GM12865 (cell line): ENCODE results near the gene DDIAS.
"Not testable (repeated sequence)": the region's sequence is repeated elsewhere in the genome, so short reads cannot be mapped to it uniquely, and the experiment has no call there.

Experiments
- DNase-seq: peaks from one replicate; pipeline ENCODE4 v3.0.0; 2010; ENCODE audit warnings: low read depth
- H3K4me3 ChIP-seq: 2 replicates; pipeline ENCODE4 v1.5.1; 2011; ENCODE audit warnings: mild to moderate bottlenecking, low read depth, low read length, control low read depth
- CTCF ChIP-seq: IDR thresholded peaks from 2 replicates; pipeline ENCODE4 v1.5.1; 2011; ENCODE audit warnings: low read length, control low read depth, low read depth, inconsistent platforms; ENCODE audit not compliant: insufficient read depth; ENCODE audit errors: missing control alignments

The DDIAS gene

GRCh38 chr11:82949352-82949751 lies 47.8 kb downstream of the DDIAS start:
- no peak for DNase-seq
- no peak for TF ChIP-seq CTCF
- no peak overlapping the region for H3K4me3 ChIP-seq

DNA sequence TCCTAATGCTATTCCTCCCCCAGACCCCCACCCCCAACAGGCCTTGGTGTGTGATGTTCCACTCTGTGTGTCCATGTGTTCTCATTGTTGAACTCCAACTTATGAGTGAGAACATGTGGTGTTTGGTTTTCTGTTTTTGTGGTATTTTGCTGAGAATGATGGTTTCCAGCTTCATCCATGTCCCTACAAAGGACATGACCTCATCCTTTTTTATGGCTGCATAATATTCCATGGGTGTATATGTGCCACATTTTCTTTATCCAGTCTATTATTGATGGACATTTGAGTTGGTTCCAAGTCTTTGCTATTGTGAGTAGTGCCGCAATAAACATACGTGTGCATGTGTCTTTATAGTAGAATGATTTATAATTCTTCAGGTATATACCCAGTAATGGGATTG lies 49.0 kb downstream of the DDIAS start:
- DNase-seq, H3K4me3 ChIP-seq: not testable (repeated sequence)

DNA sequence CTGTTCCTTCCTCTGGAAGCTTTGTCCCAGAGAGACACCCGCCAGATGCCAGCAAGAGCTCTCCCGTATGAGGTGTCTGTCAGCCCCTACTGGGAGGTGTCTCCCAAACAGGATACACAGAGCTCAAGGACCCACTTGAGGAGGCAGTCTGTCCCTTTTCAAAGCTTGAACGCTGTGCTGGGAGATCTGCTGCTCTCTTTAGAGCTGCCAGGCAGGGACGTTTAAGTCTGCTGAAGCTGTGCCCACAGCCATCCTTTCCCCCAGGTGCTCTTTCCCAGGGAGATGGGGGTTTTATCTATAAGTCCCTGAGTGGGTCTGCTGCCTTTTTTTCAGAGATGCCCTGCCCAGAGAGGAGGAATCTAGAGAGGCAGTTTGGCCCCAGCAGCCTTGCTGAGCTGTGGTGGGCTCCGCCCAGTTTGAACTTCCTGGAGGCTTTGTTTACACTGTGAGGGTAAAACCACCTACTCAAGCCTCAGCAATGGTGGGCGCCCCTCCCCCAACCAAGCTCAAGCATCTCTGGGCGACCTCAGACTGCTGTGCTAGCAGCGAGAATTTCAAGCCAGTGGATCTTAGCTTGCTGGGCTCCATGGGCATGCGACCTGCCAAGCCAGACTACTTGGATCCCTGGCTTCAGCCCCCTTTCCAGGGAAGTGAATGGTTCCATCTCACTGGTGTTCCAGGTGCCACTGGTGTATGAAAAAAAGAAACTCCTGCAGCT lies 54.4 kb downstream of the DDIAS start:
- peak; percentile 62 for DNase-seq
- not testable (repeated sequence) for H3K4me3 ChIP-seq

- DNase-seq: peak; percentile 81
- no peak for TF ChIP-seq CTCF
- peak overlapping the region; percentile 29; the same call in 1 of the 2 replicates for H3K4me3 ChIP-seq
These were observed 58.6 kb downstream of the DDIAS start for GRCh38 chr11:82959987-82960778.

GRCh38 chr11:82960779-82961143 lies 59.2 kb downstream of the DDIAS start:
- DNase-seq: peak; percentile 21
- TF ChIP-seq CTCF: no peak
- no peak overlapping the region for H3K4me3 ChIP-seq

GRCh38 chr11:82962021-82962420 lies 60.5 kb downstream of the DDIAS start:
- not testable (repeated sequence) for H3K4me3 ChIP-seq

GRCh38 chr11:82967381-82967780 lies 65.8 kb downstream of the DDIAS start:
- no peak for TF ChIP-seq CTCF
- DNase-seq: no peak
- no peak overlapping the region for H3K4me3 ChIP-seq

More at GRCh38 chr11:82962021-82962420, 60.5 kb downstream of the DDIAS start:
- DNase-seq: not testable (repeated sequence)

DNA sequence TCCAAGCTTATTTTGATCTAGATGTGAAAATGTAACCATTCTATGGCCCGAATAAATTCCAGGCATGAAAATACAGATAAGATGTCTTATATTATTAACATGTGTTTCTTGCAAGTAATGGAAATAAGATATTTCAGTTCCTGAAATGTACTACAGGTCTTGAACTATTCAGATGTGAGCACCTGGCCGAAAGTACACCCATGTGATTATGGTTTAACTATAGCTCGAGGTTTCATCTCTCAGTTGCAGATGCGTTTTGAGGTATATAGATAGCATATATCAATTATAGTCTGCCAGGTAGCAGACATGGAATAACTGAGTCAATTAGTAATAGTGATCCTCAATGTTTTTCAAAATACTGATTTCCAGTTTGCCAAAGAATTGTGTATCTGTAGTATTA lies 68.3 kb downstream of the DDIAS start:
- no peak for TF ChIP-seq CTCF
- H3K4me3 ChIP-seq: no peak overlapping the region; the same call in 1 of the 2 replicates
- peak; percentile 90 for DNase-seq

GRCh38 chr11:82970507-82971083 lies 69.1 kb downstream of the DDIAS start:
- not testable (repeated sequence) for DNase-seq, H3K4me3 ChIP-seq

- H3K4me3 ChIP-seq: peak overlapping the region; percentile 6; the same call in 1 of the 2 replicates
- DNase-seq: peak; percentile 83
These were observed 70.0 kb downstream of the DDIAS start for GRCh38 chr11:82971519-82971946.
